Measurements from ENCODE around the gene KRTAP9-4.
"Not testable (repeated sequence)": the region's sequence is repeated elsewhere in the genome, so short reads cannot be mapped to it uniquely, and the experiment has no call there.

KRTAP9-4 gene

DNA sequence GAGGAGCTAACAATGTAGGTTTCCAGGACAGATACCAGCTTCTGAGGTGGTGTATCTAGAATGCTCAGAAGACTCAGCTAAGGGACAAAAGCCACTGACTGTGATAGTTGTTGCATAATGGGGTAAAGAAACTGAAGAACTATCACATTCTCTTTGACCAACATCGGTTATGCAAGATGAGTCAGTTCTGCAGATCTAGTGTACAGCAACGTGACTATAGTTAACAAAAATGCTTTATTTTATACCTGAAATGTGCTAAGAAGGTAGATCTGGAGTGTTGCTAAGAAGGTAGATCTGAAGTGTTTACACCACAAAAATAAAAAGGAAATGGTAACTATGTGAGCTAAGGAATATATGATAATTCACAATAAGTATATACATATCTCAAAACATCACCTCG, 18.2 kb downstream of the KRTAP9-4 start:
- no peak for DNase-seq

DNA sequence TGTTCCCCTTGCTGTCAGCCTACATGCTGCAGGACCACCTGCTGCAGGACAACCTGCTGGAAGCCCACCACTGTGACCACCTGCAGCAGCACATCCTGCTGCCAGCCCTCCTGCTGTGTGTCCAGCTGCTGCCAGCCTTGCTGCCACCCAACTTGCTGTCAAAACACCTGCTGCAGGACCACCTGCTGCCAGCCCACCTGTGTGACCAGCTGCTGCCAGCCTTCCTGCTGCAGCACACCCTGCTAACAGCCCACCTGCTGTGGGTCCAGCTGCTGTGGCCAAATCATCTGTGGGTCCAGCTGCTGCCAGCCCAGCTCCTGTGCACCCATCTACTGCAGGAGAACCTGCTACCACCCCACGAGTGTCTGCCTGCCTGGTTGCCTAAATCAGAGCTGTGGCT, 21.8 kb downstream of the KRTAP9-4 start:
- not testable (repeated sequence) for DNase-seq

DNA sequence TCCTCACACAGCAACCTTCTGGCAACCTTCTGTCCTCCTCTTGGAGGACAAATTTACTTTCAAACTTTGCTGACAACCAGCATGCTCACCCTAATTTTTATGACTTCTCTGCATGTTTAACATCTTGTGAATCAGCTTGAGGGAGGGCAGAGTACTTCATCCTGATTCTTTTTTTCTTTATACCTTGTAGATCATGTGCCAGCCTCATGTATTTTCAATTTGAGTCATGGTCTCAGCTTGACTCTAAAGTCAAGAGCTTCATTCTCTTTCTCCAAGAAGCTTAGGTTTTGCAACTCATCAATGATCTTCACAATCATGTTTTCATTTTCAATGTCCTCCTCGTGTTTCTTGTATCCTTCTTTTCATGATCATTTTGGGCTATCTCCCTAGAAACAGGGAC, 22.4 kb downstream of the KRTAP9-4 start:
- DNase-seq: no peak

DNA sequence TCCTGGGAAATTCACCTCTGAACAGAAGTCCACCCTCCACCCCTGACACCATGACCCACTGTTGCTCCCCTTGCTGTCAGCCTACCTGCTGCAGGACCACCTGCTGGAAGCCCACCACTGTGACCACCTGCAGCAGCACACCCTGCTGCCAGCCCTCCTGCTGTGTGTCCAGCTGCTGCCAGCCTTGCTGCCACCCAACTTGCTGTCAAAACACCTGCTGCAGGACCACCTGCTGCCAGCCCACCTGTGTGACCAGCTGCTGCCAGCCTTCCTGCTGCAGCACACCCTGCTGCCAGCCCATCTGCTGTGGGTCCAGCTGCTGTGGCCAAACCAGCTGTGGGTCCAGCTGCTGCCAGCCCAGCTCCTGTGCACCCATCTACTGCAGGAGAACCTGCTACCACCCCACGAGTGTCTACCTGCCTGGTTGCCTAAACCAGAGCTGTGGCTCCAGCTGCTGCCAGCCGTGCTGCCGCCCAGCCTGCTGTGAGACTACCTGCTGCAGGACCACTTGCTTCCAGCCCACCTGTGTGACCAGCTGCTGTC, 26.2 kb downstream of the KRTAP9-4 start, which contains the start of gene KRTAP9-7:
Gene KRTAP9-7 (plus strand): TSS at position 51 of the 543 bp plus-strand sequence. CDS start 0 bp downstream, at position 51.
- not testable (repeated sequence) for DNase-seq

DNA sequence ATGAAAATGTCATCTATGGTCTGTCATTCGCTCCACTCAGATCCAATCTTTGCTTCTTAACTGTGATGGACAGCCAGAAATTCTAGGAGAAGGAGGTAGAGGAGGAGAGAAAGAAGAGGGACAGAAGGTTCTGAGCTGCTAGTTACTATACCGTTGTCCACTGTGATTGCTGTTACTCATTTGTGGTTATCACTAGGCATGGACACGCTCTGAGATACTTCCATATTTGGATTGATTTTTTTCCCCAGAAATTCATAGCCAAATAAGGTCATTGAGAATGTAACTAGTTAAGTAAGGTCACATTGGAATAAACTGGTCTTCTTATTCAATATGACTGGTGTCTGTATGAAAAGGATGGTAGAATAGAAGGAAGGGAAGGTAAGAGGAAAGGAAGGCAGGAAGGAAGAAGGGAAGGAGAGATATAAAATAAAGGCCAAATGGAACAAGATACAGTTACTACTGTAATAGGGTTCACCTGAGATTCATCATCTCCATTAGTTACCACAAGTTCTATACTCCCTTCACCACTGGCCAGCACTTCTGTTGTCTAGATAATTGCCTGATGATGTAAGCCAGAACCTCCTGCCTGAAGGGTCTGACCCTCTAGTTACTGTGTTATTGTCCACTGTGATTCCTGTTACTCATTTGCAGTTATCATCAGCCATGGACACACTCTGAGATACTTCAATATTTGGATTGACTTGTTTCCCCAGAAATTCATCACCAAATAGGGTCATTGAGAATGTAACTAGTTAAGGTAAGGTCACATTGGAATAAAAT, 28.9 kb downstream of the KRTAP9-4 start:
- DNase-seq: no peak

DNA sequence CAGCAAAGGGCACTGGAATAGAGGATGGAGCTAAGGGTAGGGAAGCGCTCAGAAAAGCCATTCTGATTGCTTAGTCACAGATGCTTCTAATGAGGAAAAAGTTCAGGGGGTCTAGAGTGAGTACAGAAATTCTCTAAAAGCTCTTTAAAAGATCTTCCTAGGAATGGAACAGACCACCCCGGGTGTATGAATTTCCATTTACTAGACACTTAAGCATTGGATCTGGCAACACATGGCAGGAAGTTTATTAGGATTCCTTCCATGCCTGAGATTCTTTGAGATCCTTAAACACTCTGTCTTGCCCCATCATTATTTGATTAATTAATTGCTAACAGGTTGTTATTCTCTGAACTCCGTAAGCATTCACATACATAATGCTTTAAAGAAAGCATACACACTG, 34.6 kb downstream of the KRTAP9-4 start:
- DNase-seq: no peak

DNA sequence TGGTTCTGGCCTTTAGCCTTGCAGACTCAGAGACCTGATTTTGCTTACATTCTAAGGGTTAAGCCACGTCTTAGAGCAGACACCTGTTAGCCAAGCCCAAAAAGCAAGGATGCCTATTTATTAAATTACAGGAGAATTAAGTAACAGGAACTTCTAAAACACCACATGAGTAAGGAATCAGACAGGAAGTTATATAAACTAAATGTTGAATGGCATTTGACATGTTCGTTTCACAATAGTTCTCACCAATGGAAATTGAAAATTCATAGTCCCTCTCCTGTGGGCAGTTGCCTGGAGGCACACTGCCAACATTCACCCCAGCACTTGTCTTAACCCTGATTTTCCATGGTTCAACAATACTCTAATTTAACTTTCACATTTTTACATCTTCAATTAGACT, 35.1 kb downstream of the KRTAP9-4 start:
- DNase-seq: peak; percentile 48

DNA sequence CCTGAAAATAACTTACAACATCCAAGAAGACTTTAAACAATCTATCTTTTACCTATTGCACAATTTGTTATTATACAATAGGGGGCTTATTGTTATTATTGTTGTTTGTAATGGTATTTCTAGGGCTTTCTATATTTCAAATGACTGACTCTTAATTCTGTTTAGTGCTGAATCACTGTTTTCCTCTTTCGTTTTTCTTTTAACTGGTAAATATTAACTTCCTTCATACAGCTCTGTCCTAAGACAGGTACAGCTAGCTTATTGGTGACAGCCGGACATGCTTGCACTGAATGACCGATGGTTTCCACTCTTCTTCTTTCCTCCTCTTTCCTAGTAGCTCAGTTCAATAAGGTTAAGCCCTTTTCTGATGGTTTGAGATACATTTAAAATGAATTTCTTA, 37.6 kb downstream of the KRTAP9-4 start:
- peak; percentile 7 for DNase-seq

DNA sequence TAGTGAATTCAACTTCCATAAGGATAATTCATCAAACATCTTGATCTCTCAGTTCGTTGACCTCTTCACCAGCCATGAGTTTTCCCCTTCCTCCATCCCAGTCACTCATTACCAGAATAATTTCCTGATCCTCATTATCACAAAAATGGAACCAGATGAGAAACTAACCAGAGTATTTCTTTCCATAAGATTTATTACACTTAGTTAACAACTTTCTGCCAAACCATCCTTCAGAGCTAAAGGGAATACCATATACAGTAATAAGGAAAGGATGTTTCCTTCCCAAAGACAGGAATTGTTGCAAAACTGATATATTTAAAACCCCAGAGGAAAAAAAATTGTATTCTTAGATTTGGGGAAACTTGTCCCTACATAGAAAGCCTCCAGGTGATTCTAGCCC, 44.5 kb downstream of the KRTAP9-4 start:
- DNase-seq: no peak

DNA sequence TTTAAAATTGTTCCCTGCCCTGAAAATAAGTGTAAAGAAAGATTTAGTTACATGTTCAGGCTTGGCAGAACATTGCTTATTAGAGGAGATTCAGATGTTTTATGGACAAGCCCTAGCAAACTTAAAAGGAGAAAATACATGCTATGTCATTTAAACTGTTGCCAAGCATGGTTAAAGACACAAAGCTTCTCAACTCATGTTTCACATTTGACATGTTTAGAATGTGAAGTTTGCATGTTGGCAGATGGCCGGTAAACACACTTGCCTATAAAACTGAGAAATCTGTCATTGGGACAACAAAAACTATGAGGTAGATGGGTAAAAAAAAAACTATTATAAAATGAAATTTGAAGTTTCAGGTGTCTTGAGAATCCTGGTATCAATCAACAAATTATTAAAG, 47.4 kb downstream of the KRTAP9-4 start:
- DNase-seq: no peak

DNA sequence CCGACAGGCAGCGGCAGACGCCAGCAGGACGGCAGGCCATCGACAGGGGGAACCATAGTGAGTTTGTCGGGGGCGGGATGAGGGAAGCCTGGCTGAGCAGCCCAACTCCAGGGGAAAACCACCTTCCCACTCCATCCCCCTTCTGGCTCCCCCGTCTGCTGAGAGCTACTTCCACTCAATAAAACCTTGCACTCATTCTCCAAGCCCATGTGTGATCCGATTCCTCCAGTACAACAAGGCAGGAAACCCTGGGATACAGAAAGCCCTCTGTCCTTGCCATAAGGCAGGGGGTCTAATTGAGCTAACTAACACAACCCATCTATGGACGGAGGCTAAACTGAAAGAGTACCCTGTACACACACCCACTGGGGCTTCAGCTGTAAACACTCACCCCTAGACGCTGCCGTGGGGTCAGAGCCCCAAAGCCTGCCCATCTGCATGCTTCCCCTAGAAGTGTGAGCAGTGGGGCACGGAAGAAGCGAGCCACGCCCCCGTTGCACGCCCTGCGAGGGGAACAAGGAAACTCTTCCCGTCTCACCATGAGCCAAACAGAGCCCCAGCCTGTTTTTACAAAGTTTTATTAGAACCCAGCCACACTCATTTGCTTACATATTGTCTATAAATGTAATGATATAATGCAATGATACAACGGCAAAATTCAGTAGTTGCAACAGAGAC, 49.1 kb downstream of the KRTAP9-4 start:
- DNase-seq: no peak

Data from inflammatory macrophage treated with lipopolysaccharide for 4 hours (primary cell).